Mucosa of descending colon (tissue), 3 donors: Measurements from ENCODE around the gene CHN2. TPM values are rescaled to one million over a fixed set of nuclear protein-coding genes. Genes with fewer than 3 reads are reported as not detected.

Source experiments
- ATAC-seq: fragments of 200-7000 bp; cut with Tn5 transposase; one replicate; pipeline ENCODE4 v1.9.1; 2020; ENCODE audit warnings: mild to moderate bottlenecking, moderate library complexity
- DNase-seq, 3 donors: peaks; one replicate each; pipeline ENCODE4 v3.0.0-alpha.2; 2020
- H3K36me3 ChIP-seq: fragments of 200-600 bp; one replicate; pipeline ENCODE4 v1.8.0; 2021; ENCODE audit warnings: low read depth, mild to moderate bottlenecking
- H3K4me1 ChIP-seq: fragments of 200-600 bp; one replicate; pipeline ENCODE4 v1.8.0; 2021; ENCODE audit warnings: low read depth, mild to moderate bottlenecking
- H3K4me3 ChIP-seq: fragments of 200-600 bp; one replicate; pipeline ENCODE4 v1.8.0; 2021; ENCODE audit warnings: mild to moderate bottlenecking
- H3K9me3 ChIP-seq: fragments of 200-600 bp; one replicate; pipeline ENCODE4 v1.8.0; 2021; ENCODE audit warnings: mild to moderate bottlenecking
- intact Hi-C, 2 donors: fragments of 100-400 bp; cut with DNase I in 1 of 2; cut with micrococcal nuclease in 1 of 2; formaldehyde crosslinking; loops; one replicate each; pipeline versions ENCODE4 v1.11.0 to v1.11.1; 2022; cut with DNase I, micrococcal nuclease
- total RNA-seq, 3 donors: library from RNA; stranded (reverse); fragmentation: NEBNext Ultra II Directional in 2 of 3; extraction: Animal tissue kit (Norgen Biotek cat#: 25700) in 2 of 3; gene quantifications; one replicate each; pipeline versions ENCODE4 v1.2.1 to v1.2.4, GENCODE V29; 2021 to 2023
- TF ChIP-seq, protein P1 (sequence below): fragments of 200-600 bp; IDR thresholded peaks from one replicate; pipeline ENCODE4 v1.8.0; 2022; ENCODE audit warnings: antibody characterized with exemption, mild to moderate bottlenecking
- donor health status: DM: no; HTN: no; CAD: no; lungs with moderate emphysema.
- donor health status: DM: no; HTN: no; CAD: no.
- donor health status: DM: no; HTN: yes; CAD: no.

Gene CHN2
- total RNA-seq, 3 donors from 2014 or later, result 18.7 to 41.5 (median 27.6) TPM

- Histone ChIP-seq H3K36me3 (no peaks in the 10 kb centered on the region), H3K4me1 (peaks cover 12% of the 10 kb centered on the region), H3K9me3 (no peaks in the 10 kb centered on the region), H3K4me3 (no peak overlapping the region)
- TF ChIP-seq, protein P1, sequence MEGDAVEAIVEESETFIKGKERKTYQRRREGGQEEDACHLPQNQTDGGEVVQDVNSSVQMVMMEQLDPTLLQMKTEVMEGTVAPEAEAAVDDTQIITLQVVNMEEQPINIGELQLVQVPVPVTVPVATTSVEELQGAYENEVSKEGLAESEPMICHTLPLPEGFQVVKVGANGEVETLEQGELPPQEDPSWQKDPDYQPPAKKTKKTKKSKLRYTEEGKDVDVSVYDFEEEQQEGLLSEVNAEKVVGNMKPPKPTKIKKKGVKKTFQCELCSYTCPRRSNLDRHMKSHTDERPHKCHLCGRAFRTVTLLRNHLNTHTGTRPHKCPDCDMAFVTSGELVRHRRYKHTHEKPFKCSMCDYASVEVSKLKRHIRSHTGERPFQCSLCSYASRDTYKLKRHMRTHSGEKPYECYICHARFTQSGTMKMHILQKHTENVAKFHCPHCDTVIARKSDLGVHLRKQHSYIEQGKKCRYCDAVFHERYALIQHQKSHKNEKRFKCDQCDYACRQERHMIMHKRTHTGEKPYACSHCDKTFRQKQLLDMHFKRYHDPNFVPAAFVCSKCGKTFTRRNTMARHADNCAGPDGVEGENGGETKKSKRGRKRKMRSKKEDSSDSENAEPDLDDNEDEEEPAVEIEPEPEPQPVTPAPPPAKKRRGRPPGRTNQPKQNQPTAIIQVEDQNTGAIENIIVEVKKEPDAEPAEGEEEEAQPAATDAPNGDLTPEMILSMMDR, result no peak
- ATAC-seq (peak; percentile 74), DNase-seq (no peak)
- intact Hi-C loops, result no loop called here
Measured at GRCh38 chr7:29270594-29271318, 76.2 kb downstream of the CHN2 start.

DNA sequence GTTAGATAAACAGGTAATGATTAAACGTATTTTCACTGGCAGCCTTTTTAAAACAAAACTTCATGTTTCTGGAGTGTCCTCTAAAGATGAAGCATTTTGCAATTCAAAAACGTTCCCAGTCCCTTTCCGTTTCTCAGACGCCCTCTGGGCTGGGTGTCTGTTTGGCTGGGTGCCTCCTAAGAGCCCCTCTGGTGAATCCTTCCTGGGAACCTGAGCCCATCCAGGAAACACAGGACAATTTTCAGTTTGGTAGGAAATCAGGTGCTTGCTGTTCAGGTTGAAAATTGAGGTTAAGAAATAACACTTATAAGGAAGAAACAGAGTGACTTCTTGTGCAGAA lies 76.7 kb downstream of the CHN2 start:
- no peak overlapping the region for H3K4me3 ChIP-seq
- no peaks in the 10 kb centered on the region for H3K9me3 ChIP-seq
- TF ChIP-seq, protein P1, result no peak
- peaks cover 12% of the 10 kb centered on the region for H3K4me1 ChIP-seq
- intact Hi-C loops, result no loop called here
- no peaks in the 10 kb centered on the region for H3K36me3 ChIP-seq
- DNase-seq, result no peak
- ATAC-seq, result no peak

DNA sequence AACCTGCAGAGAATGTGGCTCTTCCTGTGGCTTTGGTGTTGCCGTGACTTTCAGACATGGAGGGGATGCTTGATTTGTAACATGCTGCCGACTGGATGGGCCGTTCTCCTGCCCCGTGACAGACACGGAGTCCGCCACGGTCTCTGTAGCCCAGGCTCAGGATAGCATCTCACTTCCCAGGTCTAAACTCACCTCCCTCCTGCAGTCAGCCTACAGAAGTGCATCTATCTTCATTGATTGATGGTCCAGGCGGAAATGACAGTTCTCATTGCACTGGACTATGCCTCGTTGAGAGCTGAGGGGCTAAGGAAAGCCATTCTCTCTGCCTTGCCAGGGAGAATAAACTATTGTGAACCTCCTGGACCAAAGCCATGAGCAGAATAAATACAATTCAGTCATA lies 77.5 kb downstream of the CHN2 start:
- H3K9me3 ChIP-seq, result no peaks in the 10 kb centered on the region
- no peaks in the 10 kb centered on the region for H3K36me3 ChIP-seq
- H3K4me1 ChIP-seq, result peaks cover 12% of the 10 kb centered on the region
- ATAC-seq (no peak), DNase-seq (no peak)
- no peak overlapping the region for H3K4me3 ChIP-seq
- TF ChIP-seq, protein P1, result no peak
- intact Hi-C loops, result no loop called here

- peak; percentile 53 for ATAC-seq
- TF ChIP-seq, protein P1, result no peak
- no peak for DNase-seq
- intact Hi-C loops, result no loop called here
- Histone ChIP-seq H3K36me3 (no peaks in the 10 kb centered on the region), H3K9me3 (no peaks in the 10 kb centered on the region), H3K4me3 (no peak overlapping the region), H3K4me1 (peaks cover 12% of the 10 kb centered on the region)
Measured at GRCh38 chr7:29274146-29275017, 79.8 kb downstream of the CHN2 start.

- no peaks in the 10 kb centered on the region for H3K9me3 ChIP-seq
- H3K4me3 ChIP-seq, result no peak overlapping the region
- no peaks in the 10 kb centered on the region for H3K36me3 ChIP-seq
- TF ChIP-seq, protein P1, result no peak
- peaks cover 12% of the 10 kb centered on the region for H3K4me1 ChIP-seq
- ATAC-seq (no peak), DNase-seq (no peak)
- intact Hi-C loops, result no loop called here
Measured at GRCh38 chr7:29275018-29275318, 80.4 kb downstream of the CHN2 start.
